Lung (tissue), 12 donors: ENCODE measurements around the gene ADAM23. TPM values are rescaled to one million over a fixed set of nuclear protein-coding genes. Genes with fewer than 3 reads are reported as not detected.

Experiments used
- ATAC-seq: fragments of 200-7000 bp; cut with Tn5 transposase; one replicate; pipeline ENCODE4 v1.9.1; 2020; ENCODE audit warnings: moderate number of reproducible peaks; ENCODE audit not compliant: insufficient read depth, low FRiP score
- DNase-seq, 3 donors: peaks; one replicate each; pipeline ENCODE4 v3.0.0-alpha.2; 2013 to 2017
- H3K27ac ChIP-seq, 2 donors: one replicate each; pipeline ENCODE4 v1.5.1; 2013; ENCODE audit warnings: mild to moderate bottlenecking in 2 of 2, moderate library complexity in 2 of 2, control low read depth in 1 of 2, inconsistent platforms in 1 of 2, low read depth in 1 of 2, low read length in 1 of 2
- H3K27me3 ChIP-seq, 3 donors: one replicate each; pipeline ENCODE4 v1.5.1; 2013; ENCODE audit warnings: low read length in 2 of 3; ENCODE audit not compliant: control insufficient read depth in 3 of 3, insufficient read depth in 3 of 3
- H3K36me3 ChIP-seq, 4 donors: one replicate each; pipeline ENCODE4 v1.5.1; 2013; ENCODE audit warnings: low read length in 4 of 4, mild to moderate bottlenecking in 1 of 4, moderate library complexity in 1 of 4; ENCODE audit not compliant: control insufficient read depth in 4 of 4, insufficient read depth in 4 of 4
- H3K4me1 ChIP-seq, 5 donors: one replicate each; pipeline ENCODE4 v1.5.1; 2013; ENCODE audit warnings: low read length in 5 of 5, mild to moderate bottlenecking in 2 of 5, moderate library complexity in 1 of 5; ENCODE audit not compliant: control insufficient read depth in 5 of 5, insufficient read depth in 5 of 5
- H3K4me3 ChIP-seq: one replicate; pipeline ENCODE4 v1.5.1; 2013; ENCODE audit warnings: mild to moderate bottlenecking, control low read depth, moderate library complexity
- H3K9ac ChIP-seq, 2 donors: one replicate each; pipeline ENCODE4 v1.5.1; 2013; ENCODE audit warnings: low read length in 2 of 2, control low read depth in 1 of 2; ENCODE audit not compliant: insufficient read depth in 1 of 2
- H3K9me3 ChIP-seq, 4 donors: one replicate each; pipeline ENCODE4 v1.5.1; 2013; ENCODE audit warnings: low read length in 3 of 4, mild to moderate bottlenecking in 1 of 4, moderate library complexity in 1 of 4; ENCODE audit not compliant: control insufficient read depth in 4 of 4, insufficient read depth in 3 of 4
- WGBS, 2 donors: extraction: QIAGEN DNeasy Blood & Tissue Kit; methylation state at CpG; one replicate each; pipeline ENCODE4 v1.1.7; 2013; 5-methylcytosine and 5-hydroxymethylcytosine counted together
- polyA plus RNA-seq, 2 donors: library from polyadenylated mRNA; stranded (reverse); fragments of 200-250 nt; gene quantifications; one replicate each; pipeline ENCODE4 v1.2.1, GENCODE V29; 2013
- total RNA-seq, 2 donors: library from RNA; depleted of rRNA in 1 of 2; stranded (reverse); fragments of >200 nt in 1 of 2; gene quantifications; one replicate each; pipeline ENCODE4 v1.2.1, GENCODE V29; 2014 to 2021
- TF ChIP-seq, protein P1 (sequence below): IDR thresholded peaks from 2 replicates; pipeline ENCODE4 v1.5.1; 2012; ENCODE audit warnings: mild to moderate bottlenecking; ENCODE audit errors: control extremely low read depth, extremely low read depth
- donor health status: control.
- donor health status: control.
- donor health status: Bipolar disorder and iron deficiency.
- donor health status: healthy.
- donor health status: DM: yes; HTN: yes; CAD: no.

Gene ADAM23
- total and polyA plus RNA-seq, 4 donors, result 0.57 to 1.7 (median 1.2) TPM

DNA sequence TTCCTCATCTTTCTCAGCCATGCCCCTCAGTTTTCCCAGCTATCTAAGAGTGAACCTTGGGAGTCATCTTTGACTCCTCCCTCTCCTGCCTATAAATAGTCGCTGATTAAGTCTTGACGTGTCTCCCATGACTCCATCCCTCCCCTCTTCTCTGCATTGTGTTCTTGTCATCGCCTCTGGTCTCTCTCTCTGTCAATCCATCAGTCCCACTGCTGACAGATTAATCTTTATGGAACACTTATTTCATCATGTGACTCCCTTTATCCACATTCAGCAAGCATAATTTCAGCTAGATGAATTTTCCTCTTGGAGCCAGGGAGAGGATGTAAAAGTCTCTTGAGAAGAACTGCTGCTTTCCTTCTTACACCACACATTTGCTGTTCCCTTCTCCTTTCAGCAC, 9.4 kb downstream of the ADAM23 start:
- peak overlapping the region in 1 of 2 donors; percentile 84 for H3K27ac ChIP-seq
- no peaks in the 10 kb centered on the region for H3K36me3 ChIP-seq
- TF ChIP-seq, protein P1, sequence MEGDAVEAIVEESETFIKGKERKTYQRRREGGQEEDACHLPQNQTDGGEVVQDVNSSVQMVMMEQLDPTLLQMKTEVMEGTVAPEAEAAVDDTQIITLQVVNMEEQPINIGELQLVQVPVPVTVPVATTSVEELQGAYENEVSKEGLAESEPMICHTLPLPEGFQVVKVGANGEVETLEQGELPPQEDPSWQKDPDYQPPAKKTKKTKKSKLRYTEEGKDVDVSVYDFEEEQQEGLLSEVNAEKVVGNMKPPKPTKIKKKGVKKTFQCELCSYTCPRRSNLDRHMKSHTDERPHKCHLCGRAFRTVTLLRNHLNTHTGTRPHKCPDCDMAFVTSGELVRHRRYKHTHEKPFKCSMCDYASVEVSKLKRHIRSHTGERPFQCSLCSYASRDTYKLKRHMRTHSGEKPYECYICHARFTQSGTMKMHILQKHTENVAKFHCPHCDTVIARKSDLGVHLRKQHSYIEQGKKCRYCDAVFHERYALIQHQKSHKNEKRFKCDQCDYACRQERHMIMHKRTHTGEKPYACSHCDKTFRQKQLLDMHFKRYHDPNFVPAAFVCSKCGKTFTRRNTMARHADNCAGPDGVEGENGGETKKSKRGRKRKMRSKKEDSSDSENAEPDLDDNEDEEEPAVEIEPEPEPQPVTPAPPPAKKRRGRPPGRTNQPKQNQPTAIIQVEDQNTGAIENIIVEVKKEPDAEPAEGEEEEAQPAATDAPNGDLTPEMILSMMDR, result no peak
- H3K4me3 ChIP-seq, result no peak overlapping the region
- H3K9ac ChIP-seq, result no peak overlapping the region
- H3K9me3 ChIP-seq, result peaks cover 0 to 3% (median 0%) of the 10 kb centered on the region in 4 donors
- peaks cover 0 to 2% (median 0%) of the 10 kb centered on the region in 3 donors for H3K27me3 ChIP-seq
- H3K4me1 ChIP-seq, result peaks cover 0 to 11% (median 0%) of the 10 kb centered on the region in 5 donors
- ATAC-seq (no peak), DNase-seq (no peak)
- WGBS, 2 donors, result 45 to 86% methylated on average over 3 of the region's 3 CpGs

- Histone ChIP-seq H3K9me3 (peaks cover 0 to 3% (median 0%) of the 10 kb centered on the region in 4 donors), H3K27ac (peak overlapping the region in 1 of 2 donors; percentile 75), H3K27me3 (no peaks in the 10 kb centered on the region), H3K4me1 (peaks cover 0 to 18% (median 0%) of the 10 kb centered on the region in 5 donors), H3K36me3 (no peaks in the 10 kb centered on the region), H3K4me3 (no peak overlapping the region), H3K9ac (no peak overlapping the region)
- ATAC-seq (no peak), DNase-seq (no peak)
- TF ChIP-seq, protein P1, result no peak
- 72 to 75% methylated on average over 5 of the region's 5 CpGs for WGBS, 2 donors
Observed at GRCh38 chr2:206456078-206456754, 12.9 kb downstream of the ADAM23 start.

- 19 to 34% methylated on average over 2 of the region's 2 CpGs for WGBS, 2 donors
- DNase-seq (no peak), ATAC-seq (no peak)
- Histone ChIP-seq H3K4me3 (no peak overlapping the region), H3K9ac (no peak overlapping the region), H3K9me3 (peaks cover 0 to 3% (median 0%) of the 10 kb centered on the region in 4 donors), H3K36me3 (no peaks in the 10 kb centered on the region), H3K27me3 (no peaks in the 10 kb centered on the region), H3K4me1 (peaks cover 0 to 15% (median 0%) of the 10 kb centered on the region in 5 donors), H3K27ac (peak overlapping the region in 1 of 2 donors; percentile 75)
- TF ChIP-seq, protein P1, result no peak
Observed at GRCh38 chr2:206457188-206457634, 13.9 kb downstream of the ADAM23 start.
